ENCODE measurements around the gene ZBED1. TPM values are rescaled to one million over a fixed set of nuclear protein-coding genes. Genes with fewer than 3 reads are reported as not detected.

The ZBED1 gene
- polyA plus RNA-seq, 1 donor (not counting 4 experiments of a cell fraction or from before 2014, with no cell fraction given), result 9.0 TPM

DNA sequence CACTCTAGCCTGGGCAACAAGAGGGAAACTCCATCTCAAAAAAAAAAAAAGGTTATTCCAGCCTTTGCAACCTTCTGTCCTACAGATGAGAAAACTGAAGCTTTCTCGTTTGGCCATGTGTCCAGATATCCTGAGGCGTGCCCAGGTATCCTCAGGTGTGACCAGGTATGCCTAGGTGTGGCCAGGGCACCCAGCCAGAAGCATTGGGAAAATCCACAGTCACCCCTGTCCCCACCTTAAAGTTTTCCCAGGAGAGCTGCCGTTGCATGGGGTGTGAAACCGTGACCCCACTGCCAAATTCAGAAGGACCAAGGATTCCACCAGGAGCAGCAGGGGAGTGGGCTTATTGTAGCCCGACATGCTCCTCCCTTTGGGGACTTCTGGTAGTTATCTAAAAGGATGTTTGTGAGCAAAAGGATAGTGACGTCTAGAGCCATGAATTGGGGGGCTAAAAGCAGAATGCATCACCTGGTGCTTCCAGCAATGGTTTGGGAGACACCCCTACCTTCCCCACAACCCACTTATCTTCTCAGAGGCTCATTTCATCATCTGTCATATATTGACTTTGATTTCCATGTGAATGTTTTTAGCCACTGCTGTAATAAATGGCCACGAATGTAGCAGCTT lies 4.0 kb upstream of the ZBED1 start:
- no peak overlapping the region for H3K4me2 ChIP-seq (ENCODE audit: control insufficient read depth, extremely low read depth, insufficient read depth, low read depth, low read length)
- DNase-seq (ENCODE audit: low read depth, low spot score) (no peak), FAIRE-seq (no peak)
- no peaks in the 10 kb centered on the region for H3K9me1 ChIP-seq (ENCODE audit: control insufficient read depth, extremely low read depth, insufficient read depth, low read length)
- no peaks in the 10 kb centered on the region for H4K20me1 ChIP-seq (ENCODE audit: control insufficient read depth, extremely low read depth, insufficient read depth, low read length)
- H3K27me3 ChIP-seq (ENCODE audit: control insufficient read depth, extremely low read depth, insufficient read depth, low read length), result no peaks in the 10 kb centered on the region
- H3K27ac ChIP-seq (ENCODE audit: control insufficient read depth, insufficient read depth, low read length), result no peak overlapping the region
- TF ChIP-seq, protein P1, sequence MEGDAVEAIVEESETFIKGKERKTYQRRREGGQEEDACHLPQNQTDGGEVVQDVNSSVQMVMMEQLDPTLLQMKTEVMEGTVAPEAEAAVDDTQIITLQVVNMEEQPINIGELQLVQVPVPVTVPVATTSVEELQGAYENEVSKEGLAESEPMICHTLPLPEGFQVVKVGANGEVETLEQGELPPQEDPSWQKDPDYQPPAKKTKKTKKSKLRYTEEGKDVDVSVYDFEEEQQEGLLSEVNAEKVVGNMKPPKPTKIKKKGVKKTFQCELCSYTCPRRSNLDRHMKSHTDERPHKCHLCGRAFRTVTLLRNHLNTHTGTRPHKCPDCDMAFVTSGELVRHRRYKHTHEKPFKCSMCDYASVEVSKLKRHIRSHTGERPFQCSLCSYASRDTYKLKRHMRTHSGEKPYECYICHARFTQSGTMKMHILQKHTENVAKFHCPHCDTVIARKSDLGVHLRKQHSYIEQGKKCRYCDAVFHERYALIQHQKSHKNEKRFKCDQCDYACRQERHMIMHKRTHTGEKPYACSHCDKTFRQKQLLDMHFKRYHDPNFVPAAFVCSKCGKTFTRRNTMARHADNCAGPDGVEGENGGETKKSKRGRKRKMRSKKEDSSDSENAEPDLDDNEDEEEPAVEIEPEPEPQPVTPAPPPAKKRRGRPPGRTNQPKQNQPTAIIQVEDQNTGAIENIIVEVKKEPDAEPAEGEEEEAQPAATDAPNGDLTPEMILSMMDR (optimal IDR thresholded peaks at IDR 0.05 in 1 of 3, IDR thresholded peaks at IDR 0.05 in 1 of 3, conservative IDR thresholded peaks at IDR 0.05 in 1 of 3; ENCODE audit: extremely low read depth in 1 of 3, insufficient read depth in 2 of 3, low read length in 3 of 3), result no peak
- TF ChIP-seq EZH2 (IDR thresholded peaks at IDR 0.05; ENCODE audit: low read length), result no peak
- H3K79me2 ChIP-seq (ENCODE audit: control insufficient read depth, insufficient read depth, low read length), result peaks cover 4% of the 10 kb centered on the region
- no peaks in the 10 kb centered on the region for H3K9me3 ChIP-seq (ENCODE audit: control insufficient read depth, low read depth, low read length)
- H3K9ac ChIP-seq (ENCODE audit: control insufficient read depth, extremely low read depth, insufficient read depth, low read length), result no peak overlapping the region
- peaks cover 6% of the 10 kb centered on the region for H3K4me1 ChIP-seq (ENCODE audit: control insufficient read depth, extremely low read depth, insufficient read depth, low read length)
- no peaks in the 10 kb centered on the region for H3K36me3 ChIP-seq (ENCODE audit: control insufficient read depth in 2 of 2, extremely low read depth in 1 of 2, insufficient read depth in 2 of 2, low read length in 2 of 2)
- dilution Hi-C loops (cut with MboI; ENCODE audit: extremely low pct_ligation_motif_present, low sequenced_read_pairs), result no loop called here
- no peak overlapping the region for H3K4me3 ChIP-seq (ENCODE audit: control insufficient read depth in 2 of 3, extremely low read depth in 1 of 3, insufficient read depth in 2 of 3, low read depth in 1 of 3, low read length in 3 of 3)
- H2AFZ ChIP-seq (ENCODE audit: control insufficient read depth, low read length), result no peak overlapping the region

DNA sequence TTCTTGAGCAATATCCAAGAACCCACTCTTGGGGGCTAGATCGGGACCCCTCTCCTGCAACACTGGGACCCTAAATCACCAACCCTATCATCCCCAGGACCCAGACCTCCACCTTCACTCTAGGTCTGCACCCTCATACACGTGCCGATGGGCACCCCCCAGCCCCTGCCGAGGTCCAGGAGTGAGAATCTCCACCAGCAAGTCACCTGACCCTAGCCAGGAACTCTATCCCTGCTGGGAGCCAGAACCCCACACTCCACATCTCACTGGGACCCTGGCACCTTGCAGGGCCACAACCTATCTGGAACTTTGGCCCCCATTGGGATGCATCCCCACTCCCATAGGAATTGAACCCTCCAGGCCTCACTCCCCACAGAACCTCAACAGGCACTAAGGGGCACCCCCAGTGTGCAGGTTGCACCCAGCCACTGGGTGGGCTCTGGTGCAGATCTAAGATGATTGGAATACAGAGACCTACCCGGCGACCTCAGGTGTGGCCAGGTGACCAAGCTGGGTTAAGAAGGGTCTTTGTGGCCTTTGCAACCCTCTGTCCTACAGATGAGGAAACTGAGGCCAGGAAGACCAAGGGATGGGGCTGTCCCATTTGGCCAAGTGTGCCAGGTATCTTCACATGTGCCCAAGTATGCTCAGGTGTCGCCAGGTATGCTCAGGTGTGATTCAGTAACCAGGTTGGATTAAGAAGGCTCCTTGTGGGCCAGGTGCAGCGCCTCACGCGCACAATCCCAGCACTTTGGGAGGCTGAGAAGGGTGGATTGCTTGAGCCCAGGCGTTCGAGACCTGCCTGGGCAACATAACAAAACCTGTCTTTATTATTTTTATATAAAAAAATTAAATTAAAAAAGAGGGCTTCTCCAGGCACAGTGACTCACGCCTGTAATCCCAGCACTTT lies 3.1 kb upstream of the ZBED1 start:
- FAIRE-seq, result no peak
- Histone ChIP-seq H2AFZ (ENCODE audit: control insufficient read depth, low read length) (no peak overlapping the region), H3K79me2 (ENCODE audit: control insufficient read depth, insufficient read depth, low read length) (peaks cover 14% of the 10 kb centered on the region), H3K36me3 (ENCODE audit: control insufficient read depth in 2 of 2, extremely low read depth in 1 of 2, insufficient read depth in 2 of 2, low read length in 2 of 2) (no peaks in the 10 kb centered on the region), H3K9ac (ENCODE audit: control insufficient read depth, extremely low read depth, insufficient read depth, low read length) (no peak overlapping the region), H3K4me1 (ENCODE audit: control insufficient read depth, extremely low read depth, insufficient read depth, low read length) (peaks cover 15% of the 10 kb centered on the region), H3K27ac (ENCODE audit: control insufficient read depth, insufficient read depth, low read length) (no peak overlapping the region), H4K20me1 (ENCODE audit: control insufficient read depth, extremely low read depth, insufficient read depth, low read length) (no peaks in the 10 kb centered on the region), H3K4me2 (ENCODE audit: control insufficient read depth, extremely low read depth, insufficient read depth, low read depth, low read length) (no peak overlapping the region), H3K9me1 (ENCODE audit: control insufficient read depth, extremely low read depth, insufficient read depth, low read length) (no peaks in the 10 kb centered on the region), H3K27me3 (ENCODE audit: control insufficient read depth, extremely low read depth, insufficient read depth, low read length) (no peaks in the 10 kb centered on the region), H3K4me3 (ENCODE audit: control insufficient read depth in 2 of 3, extremely low read depth in 1 of 3, insufficient read depth in 2 of 3, low read depth in 1 of 3, low read length in 3 of 3) (no peak overlapping the region), H3K9me3 (ENCODE audit: control insufficient read depth, low read depth, low read length) (no peaks in the 10 kb centered on the region)
- DNase-seq (ENCODE audit: low read depth, low spot score), result no peak
- dilution Hi-C loops (cut with MboI; ENCODE audit: extremely low pct_ligation_motif_present, low sequenced_read_pairs), result no loop called here
- TF ChIP-seq, protein P1 (optimal IDR thresholded peaks at IDR 0.05 in 1 of 3, IDR thresholded peaks at IDR 0.05 in 1 of 3, conservative IDR thresholded peaks at IDR 0.05 in 1 of 3; ENCODE audit: extremely low read depth in 1 of 3, insufficient read depth in 2 of 3, low read length in 3 of 3), result no peak
- TF ChIP-seq EZH2 (IDR thresholded peaks at IDR 0.05; ENCODE audit: low read length), result no peak

Measured in keratinocyte (primary cell).